Eye (tissue), 1 donor: ENCODE measurements around the gene SEMA4F.

Source experiments
- DNase-seq: peaks from one replicate; pipeline ENCODE4 v3.0.0-alpha.2; 2015

SEMA4F gene

GRCh38 chr2:74708883-74709282 is 54.8 kb downstream of the SEMA4F start:
- peak; percentile 9 for DNase-seq

GRCh38 chr2:74712223-74713053 is 58.4 kb downstream of the SEMA4F start:
- no peak for DNase-seq

GRCh38 chr2:74714691-74715080 is 60.6 kb downstream of the SEMA4F start:
- no peak for DNase-seq

- DNase-seq = peak; percentile 96
Observed at GRCh38 chr2:74715081-74715791, 61.2 kb downstream of the SEMA4F start.

- DNase-seq = no peak
Observed at GRCh38 chr2:74715880-74716279, 61.8 kb downstream of the SEMA4F start.

GRCh38 chr2:74719066-74719465 is 65.0 kb downstream of the SEMA4F start:
- DNase-seq = no peak

- no peak for DNase-seq
Observed at GRCh38 chr2:74721316-74721715, 67.3 kb downstream of the SEMA4F start.

GRCh38 chr2:74724496-74724895 is 70.4 kb downstream of the SEMA4F start:
- DNase-seq = no peak

GRCh38 chr2:74725287-74725686 is 71.2 kb downstream of the SEMA4F start:
- DNase-seq = no peak

GRCh38 chr2:74728842-74729241 is 74.8 kb downstream of the SEMA4F start:
- DNase-seq = no peak

- no peak for DNase-seq
Observed at GRCh38 chr2:74730530-74730929, 76.5 kb downstream of the SEMA4F start.
